H1 (cell line): ENCODE data around the gene GTF2A1L. TPM values are rescaled to one million over a fixed set of nuclear protein-coding genes. Genes with fewer than 3 reads are reported as not detected.

Experiments used
- CBX5 ChIP-seq: fragments of 300-800, 300-1000 bp; sonication (generic); IDR thresholded peaks from 2 replicates; pipeline ENCODE4 v1.7.1; 2016; ENCODE audit warnings: antibody characterized with exemption, low read length, low read depth
- NRF1 ChIP-seq: IDR thresholded peaks from 2 replicates; pipeline ENCODE4 v1.6.1; 2011; ENCODE audit warnings: mild to moderate bottlenecking, low read depth, low read length, improper control_type of control experiment
- POLR2A ChIP-seq, 2 experiments: IDR thresholded peaks; 1 replicate in 1 of 2; 2 replicates in 1 of 2; pipeline ENCODE4 v1.6.1; 2011; ENCODE audit warnings: low read depth in 2 of 2, low read length in 2 of 2, mild to moderate bottlenecking in 2 of 2; ENCODE audit errors: control extremely low read depth in 1 of 2
- RBBP5 ChIP-seq: IDR thresholded peaks from 2 replicates; pipeline ENCODE4 v1.7.1; 2012; ENCODE audit warnings: low read depth, mild to moderate bottlenecking, inconsistent platforms, low read length, moderate library complexity, borderline replicate concordance
- RXRA ChIP-seq: IDR thresholded peaks from 2 replicates; pipeline ENCODE4 v1.6.1; 2011; ENCODE audit warnings: low read depth, mild to moderate bottlenecking, low read length, moderate library complexity; ENCODE audit not compliant: insufficient read depth
- polyA plus RNA-seq, 7 experiments: library from polyadenylated mRNA; depleted of rRNA in 3 of 7; stranded (reverse) in 5 of 7; unstranded in 2 of 7; fragments of >200 nt in 5 of 7; fragments of 200-250 nt in 2 of 7; gene quantifications; 1 replicate in 5 of 7; 2 replicates in 1 of 7; 4 replicates in 1 of 7; pipeline versions ENCODE4 v1.2.1 to v1.2.3, GENCODE V29; 2011 to 2013; ENCODE audit warnings: missing spikeins in 2 of 7, mixed read lengths in 2 of 7
- total RNA-seq: library from RNA; stranded (reverse); fragmentation: NEBNext Ultra II Directional; extraction: Animal tissue kit (Norgen Biotek cat#: 25700); gene quantifications from 2 replicates; pipeline ENCODE4 v1.2.1, GENCODE V29; 2021

Gene GTF2A1L
- total and polyA plus RNA-seq, 2 of the 8 experiments (the other 6 are each of a cell fraction or from before 2014, with no cell fraction given) = 0.18 TPM; not detected in 1

DNA sequence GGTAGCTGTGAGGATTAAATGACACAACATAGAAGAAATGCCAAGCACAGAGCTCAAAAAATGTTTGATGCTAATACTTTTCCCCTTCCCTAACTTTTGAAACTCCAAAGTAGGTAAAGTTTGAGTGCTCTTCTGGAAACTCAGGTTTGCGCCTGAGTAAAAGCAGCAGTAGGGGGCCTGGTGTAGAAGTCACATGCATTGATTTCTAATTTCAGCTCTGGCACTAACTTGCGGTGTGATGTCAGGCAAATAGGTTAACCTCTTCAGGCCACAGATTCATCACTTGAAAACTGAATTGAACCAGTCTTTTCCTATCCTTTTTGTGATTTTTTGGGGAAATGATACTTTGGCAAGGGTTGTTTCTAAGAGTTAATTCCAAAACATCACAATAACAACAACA lies 110.6 kb downstream of the GTF2A1L start (continued):
- no peak for TF ChIP-seq RXRA
- no peak for TF ChIP-seq POLR2A (IDR thresholded peaks at IDR 0.05; ENCODE audit: control extremely low read depth in 1 of 2, low read depth in 2 of 2, low read length in 2 of 2)
- no peak for TF ChIP-seq CBX5
- no peak for TF ChIP-seq NRF1
- no peak for TF ChIP-seq RBBP5
- TF ChIP-seq, all 59 proteins: peak for 0
